Sigmoid colon (tissue), 4 donors: ENCODE data around the gene RORB.

Source experiments
- CTCF ChIP-seq, 4 experiments: fragments of 450-650 bp in 3 of 4; fragments of 200-600 bp in 1 of 4; IDR thresholded peaks; one replicate each; pipeline ENCODE4 v1.5.1; 2016 to 2019; ENCODE audit warnings: antibody characterized with exemption in 4 of 4, mild to moderate bottlenecking in 3 of 4, moderate library complexity in 2 of 4
- EP300 ChIP-seq, 4 donors: sonication (generic); formaldehyde crosslinking; IDR thresholded peaks; one replicate each; pipeline ENCODE4 v1.6.1; 2017; ENCODE audit warnings: antibody characterized with exemption in 4 of 4
- POLR2AphosphoS5 ChIP-seq, 4 donors: sonication (generic); formaldehyde crosslinking; IDR thresholded peaks; one replicate each; pipeline ENCODE4 v1.6.1; 2017; ENCODE audit warnings: antibody characterized with exemption in 4 of 4

GRCh38 chr9:74630228-74630627 is 133.1 kb downstream of the RORB start:
- no peak for TF ChIP-seq CTCF (IDR thresholded peaks at IDR 0.05)
- TF ChIP-seq POLR2AphosphoS5 (IDR thresholded peaks at IDR 0.05): no peak
- no peak for TF ChIP-seq EP300 (IDR thresholded peaks at IDR 0.05)
